Uterus (tissue), 4 donors: Measurements from ENCODE around the gene OCA2. TPM values are rescaled to one million over a fixed set of nuclear protein-coding genes. Genes with fewer than 3 reads are reported as not detected.
A peak's percentile ranks its signal among the peaks of the same experiment; 100 is the strongest.

Experiments used
- DNase-seq, 2 donors: peaks; one replicate each; pipeline ENCODE4 v3.0.0-alpha.2; 2019 to 2020
- H3K27ac ChIP-seq, 2 donors: fragments of 200-600 bp; sonication (generic); 1 replicate in 1 of 2; 2 replicates in 1 of 2; pipeline ENCODE4 v1.5.1; 2016 to 2018
- H3K27me3 ChIP-seq, 2 donors: fragments of 200-600 bp; sonication (generic); one replicate each; pipeline ENCODE4 v1.5.1; 2018 to 2019; ENCODE audit warnings: control low read depth in 1 of 2
- H3K36me3 ChIP-seq, 2 donors: fragments of 200-600 bp; sonication (generic); one replicate each; pipeline ENCODE4 v1.5.1; 2019; ENCODE audit warnings: control low read depth in 1 of 2
- H3K4me1 ChIP-seq, 2 donors: fragments of 200-600 bp; sonication (generic); one replicate each; pipeline ENCODE4 v1.5.1; 2018 to 2019; ENCODE audit warnings: control low read depth in 1 of 2
- H3K4me3 ChIP-seq, 2 donors: fragments of 200-600 bp; sonication (generic); 1 replicate in 1 of 2; 2 replicates in 1 of 2; pipeline ENCODE4 v1.5.1; 2018 to 2019; ENCODE audit warnings: mild to moderate bottlenecking in 1 of 2
- H3K9me3 ChIP-seq, 2 donors: fragments of 200-600 bp; sonication (generic); one replicate each; pipeline ENCODE4 v1.5.1; 2019; ENCODE audit warnings: control low read depth in 1 of 2
- POLR2A ChIP-seq, 2 donors: fragments of 450-650 bp; IDR thresholded peaks; one replicate each; pipeline ENCODE4 v1.6.1; 2016; ENCODE audit warnings: antibody characterized with exemption in 2 of 2, mild to moderate bottlenecking in 1 of 2, moderate library complexity in 1 of 2
- intact Hi-C: fragments of 100-400 bp; cut with DNase I; formaldehyde crosslinking; loops from one replicate; pipeline ENCODE4 v1.15.1; 2023; ENCODE audit warnings: low total_unique reads
- total RNA-seq, 4 donors: library from RNA; depleted of rRNA in 3 of 4; stranded (reverse); fragments of >200 nt in 3 of 4; gene quantifications; one replicate each; pipeline versions ENCODE4 v1.1.0 to v1.2.4, GENCODE V29; 2014 to 2023
- TF ChIP-seq, protein P1 (sequence below), 4 experiments: fragments of 200-600 bp in 2 of 4; fragments of 450-650 bp in 2 of 4; sonication (generic) in 2 of 4; IDR thresholded peaks; one replicate each; pipeline ENCODE4 v1.5.1; 2016 to 2019; ENCODE audit warnings: antibody characterized with exemption in 4 of 4, mild to moderate bottlenecking in 2 of 4, moderate library complexity in 1 of 4
- donor health status: DM: yes; HTN: yes; CAD: no.

Gene OCA2
- total RNA-seq, 4 donors from 2014 or later: 0.55 to 4.6 TPM; not detected in 2

DNA sequence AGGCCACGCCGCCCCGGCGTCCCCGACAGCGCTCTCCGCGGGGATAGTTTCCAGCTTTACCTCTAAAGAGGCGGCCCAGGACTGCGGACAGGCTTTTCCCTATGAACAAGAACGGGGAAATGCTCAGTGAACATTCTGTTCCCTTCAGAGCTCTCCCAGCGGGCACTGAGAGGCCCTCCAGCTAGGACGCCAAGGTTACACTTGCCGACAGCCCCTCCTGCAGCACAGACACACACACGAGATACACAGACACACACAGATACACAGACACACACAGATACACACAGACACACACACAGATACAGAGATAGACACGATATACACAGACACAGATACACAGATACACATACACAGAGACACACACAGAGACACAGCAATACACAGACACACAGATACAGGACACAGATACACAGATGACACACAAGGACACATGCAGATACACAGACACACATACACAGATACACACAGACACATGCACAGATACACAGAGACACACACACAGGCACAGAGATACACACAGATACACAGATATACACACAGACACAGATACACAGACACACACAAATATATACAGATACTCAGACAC is 533 bp upstream of the OCA2 start:
- TF ChIP-seq, protein P1, sequence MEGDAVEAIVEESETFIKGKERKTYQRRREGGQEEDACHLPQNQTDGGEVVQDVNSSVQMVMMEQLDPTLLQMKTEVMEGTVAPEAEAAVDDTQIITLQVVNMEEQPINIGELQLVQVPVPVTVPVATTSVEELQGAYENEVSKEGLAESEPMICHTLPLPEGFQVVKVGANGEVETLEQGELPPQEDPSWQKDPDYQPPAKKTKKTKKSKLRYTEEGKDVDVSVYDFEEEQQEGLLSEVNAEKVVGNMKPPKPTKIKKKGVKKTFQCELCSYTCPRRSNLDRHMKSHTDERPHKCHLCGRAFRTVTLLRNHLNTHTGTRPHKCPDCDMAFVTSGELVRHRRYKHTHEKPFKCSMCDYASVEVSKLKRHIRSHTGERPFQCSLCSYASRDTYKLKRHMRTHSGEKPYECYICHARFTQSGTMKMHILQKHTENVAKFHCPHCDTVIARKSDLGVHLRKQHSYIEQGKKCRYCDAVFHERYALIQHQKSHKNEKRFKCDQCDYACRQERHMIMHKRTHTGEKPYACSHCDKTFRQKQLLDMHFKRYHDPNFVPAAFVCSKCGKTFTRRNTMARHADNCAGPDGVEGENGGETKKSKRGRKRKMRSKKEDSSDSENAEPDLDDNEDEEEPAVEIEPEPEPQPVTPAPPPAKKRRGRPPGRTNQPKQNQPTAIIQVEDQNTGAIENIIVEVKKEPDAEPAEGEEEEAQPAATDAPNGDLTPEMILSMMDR (IDR thresholded peaks at IDR 0.05): no peak
- TF ChIP-seq POLR2A (IDR thresholded peaks at IDR 0.05): no peak
- Histone ChIP-seq H3K9me3 (no peaks in the 10 kb centered on the region), H3K4me3 (no peak overlapping the region), H3K36me3 (no peaks in the 10 kb centered on the region), H3K27me3 (peaks cover 0 to 13% of the 10 kb centered on the region in 2 donors), H3K4me1 (peaks cover 0 to 9% of the 10 kb centered on the region in 2 donors), H3K27ac (no peak overlapping the region)
- no peak for DNase-seq
- intact Hi-C loops: no loop called here

DNA sequence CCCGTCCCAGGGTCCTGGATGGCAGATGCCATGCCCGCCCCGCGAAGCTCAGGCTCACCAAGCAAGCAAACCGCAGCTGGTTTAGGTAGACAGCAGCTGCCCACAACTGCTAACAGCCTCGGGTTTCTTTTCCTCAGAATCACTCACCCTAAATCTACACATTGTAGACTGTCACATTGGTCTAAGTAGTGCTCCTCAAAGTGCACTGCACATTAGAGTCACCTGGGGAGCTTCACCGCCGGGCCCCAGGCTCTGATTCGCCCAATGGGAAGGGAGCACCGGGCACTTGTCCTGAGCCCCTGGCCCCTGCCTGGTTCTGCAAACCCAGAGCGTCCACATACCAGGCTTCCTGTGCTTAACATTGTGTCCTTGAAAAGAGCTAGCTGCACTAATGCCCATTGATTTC is 752 bp downstream of the OCA2 start:
- no peak for DNase-seq
- TF ChIP-seq, protein P1 (IDR thresholded peaks at IDR 0.05): no peak
- TF ChIP-seq POLR2A (IDR thresholded peaks at IDR 0.05): no peak
- Histone ChIP-seq H3K9me3 (no peaks in the 10 kb centered on the region), H3K4me3 (no peak overlapping the region), H3K36me3 (no peaks in the 10 kb centered on the region), H3K27me3 (peaks cover 0 to 22% of the 10 kb centered on the region in 2 donors), H3K4me1 (peaks cover 0 to 12% of the 10 kb centered on the region in 2 donors), H3K27ac (no peak overlapping the region)
- intact Hi-C loops: no loop called here

DNA sequence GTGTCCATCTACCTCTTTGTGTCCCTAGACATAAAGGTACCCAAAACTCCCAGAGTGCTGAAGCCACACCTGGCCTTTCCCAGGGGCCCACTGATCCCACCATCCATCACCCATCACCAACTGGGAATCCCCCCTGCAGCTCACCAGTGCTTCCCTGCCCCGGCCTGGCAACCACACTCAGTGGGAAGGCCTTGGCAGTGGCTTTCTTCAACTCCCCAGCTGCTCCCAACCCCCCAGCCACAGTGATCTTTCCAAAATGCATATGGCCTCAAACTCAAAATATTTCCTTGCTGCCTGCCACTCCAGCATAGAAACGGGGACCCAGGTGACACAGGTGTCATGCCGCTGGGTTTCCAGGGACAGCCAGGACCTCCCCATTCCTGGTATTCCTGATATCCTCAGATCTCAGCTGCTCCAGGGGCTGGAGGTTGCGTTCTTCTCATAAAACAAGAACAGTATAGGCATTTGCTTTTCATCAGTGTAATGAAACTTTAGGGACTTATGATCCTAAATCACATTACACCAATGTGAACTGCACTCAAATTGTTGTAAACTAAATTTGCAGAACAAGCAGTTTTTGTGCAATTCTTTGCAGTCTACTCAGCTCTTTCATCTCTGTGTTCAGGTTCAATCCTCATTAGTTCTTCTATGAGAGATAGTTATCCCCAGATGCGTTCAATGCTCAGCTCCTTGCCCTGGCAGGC is 1.3 kb downstream of the OCA2 start:
- TF ChIP-seq, protein P1 (IDR thresholded peaks at IDR 0.05): no peak
- no peak for TF ChIP-seq POLR2A (IDR thresholded peaks at IDR 0.05)
- intact Hi-C loops: no loop called here
- Histone ChIP-seq H3K27ac (no peak overlapping the region), H3K4me1 (peaks cover 0 to 12% of the 10 kb centered on the region in 2 donors), H3K4me3 (no peak overlapping the region), H3K27me3 (peaks cover 0 to 22% of the 10 kb centered on the region in 2 donors), H3K9me3 (no peaks in the 10 kb centered on the region), H3K36me3 (no peaks in the 10 kb centered on the region)
- DNase-seq: no peak

DNA sequence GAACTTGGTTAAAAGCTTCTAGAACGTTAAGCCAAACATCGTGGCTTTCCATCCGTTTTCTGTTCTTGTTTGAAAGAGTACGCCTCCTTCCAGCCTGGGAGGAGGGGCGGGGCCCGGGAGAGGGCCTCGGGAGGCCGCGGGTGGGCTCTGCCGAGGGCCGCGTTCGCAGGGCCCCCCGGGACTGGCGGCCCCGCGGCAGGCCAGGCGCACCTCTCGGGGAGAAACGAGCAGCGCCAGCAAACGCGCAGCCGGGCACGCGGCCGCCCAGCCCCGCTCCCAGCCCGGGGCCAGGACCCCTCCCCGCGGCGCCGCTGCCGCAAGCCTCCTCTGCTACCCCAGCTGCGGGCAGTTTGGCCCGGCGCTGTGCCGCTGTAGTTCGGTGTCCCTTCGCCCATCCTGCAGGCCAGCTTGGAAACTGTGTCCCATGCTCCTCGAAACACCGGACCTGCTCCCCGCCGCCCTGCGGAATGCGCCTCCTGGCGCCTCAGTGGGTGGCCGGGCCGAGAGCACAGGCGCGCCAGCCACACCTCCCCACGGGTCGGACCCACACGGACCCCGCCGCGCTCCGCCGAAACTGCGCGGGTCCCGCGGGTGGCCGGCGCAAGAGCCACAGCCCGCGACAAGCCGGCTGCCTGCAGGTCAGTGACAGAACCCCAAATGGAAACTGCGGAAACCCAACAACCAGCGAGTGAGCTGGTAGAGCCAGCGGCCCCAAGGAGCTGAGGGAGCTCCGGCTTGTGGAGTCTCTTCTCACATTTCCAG is 2.3 kb downstream of the OCA2 start:
- Histone ChIP-seq H3K4me1 (peaks cover 0 to 12% of the 10 kb centered on the region in 2 donors), H3K27ac (no peak overlapping the region), H3K36me3 (no peaks in the 10 kb centered on the region), H3K4me3 (peak overlapping the region; percentile 27 to 34), H3K9me3 (no peaks in the 10 kb centered on the region), H3K27me3 (peaks cover 0 to 22% of the 10 kb centered on the region in 2 donors)
- intact Hi-C loops: no loop called here
- TF ChIP-seq, protein P1 (IDR thresholded peaks at IDR 0.05): no peak
- TF ChIP-seq POLR2A (IDR thresholded peaks at IDR 0.05): no peak
- DNase-seq: no peak

DNA sequence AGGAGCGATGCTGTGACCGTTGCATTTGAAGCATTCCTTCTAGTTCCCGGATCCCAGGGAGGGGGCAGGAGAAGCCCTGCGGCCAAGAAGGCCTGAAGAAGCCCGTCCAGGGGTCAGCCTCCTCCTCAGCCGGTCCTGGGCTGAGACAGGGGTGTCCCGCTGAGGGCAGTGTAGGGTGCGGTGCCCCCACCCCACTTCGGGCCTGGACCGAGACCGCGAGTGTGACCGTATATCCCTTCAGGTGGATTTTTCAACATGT is 2.8 kb downstream of the OCA2 start:
- peak overlapping the region; percentile 27 to 34 for H3K4me3 ChIP-seq
- TF ChIP-seq, protein P1 (IDR thresholded peaks at IDR 0.05): no peak
- no peak for TF ChIP-seq POLR2A (IDR thresholded peaks at IDR 0.05)
- intact Hi-C loops: no loop called here
- H3K36me3 ChIP-seq: no peaks in the 10 kb centered on the region
- no peaks in the 10 kb centered on the region for H3K9me3 ChIP-seq
- no peak overlapping the region for H3K27ac ChIP-seq
- peaks cover 0 to 12% of the 10 kb centered on the region in 2 donors for H3K4me1 ChIP-seq
- H3K27me3 ChIP-seq: peaks cover 0 to 22% of the 10 kb centered on the region in 2 donors
- DNase-seq: no peak
